ELF-1 (cell line): ENCODE results near the gene GRB10.

ENCODE experiments used
- DNase-seq: peaks from one replicate; pipeline ENCODE4 v3.0.0-alpha.2; 2016; ENCODE audit warnings: low read depth, low spot score

Gene GRB10

DNA sequence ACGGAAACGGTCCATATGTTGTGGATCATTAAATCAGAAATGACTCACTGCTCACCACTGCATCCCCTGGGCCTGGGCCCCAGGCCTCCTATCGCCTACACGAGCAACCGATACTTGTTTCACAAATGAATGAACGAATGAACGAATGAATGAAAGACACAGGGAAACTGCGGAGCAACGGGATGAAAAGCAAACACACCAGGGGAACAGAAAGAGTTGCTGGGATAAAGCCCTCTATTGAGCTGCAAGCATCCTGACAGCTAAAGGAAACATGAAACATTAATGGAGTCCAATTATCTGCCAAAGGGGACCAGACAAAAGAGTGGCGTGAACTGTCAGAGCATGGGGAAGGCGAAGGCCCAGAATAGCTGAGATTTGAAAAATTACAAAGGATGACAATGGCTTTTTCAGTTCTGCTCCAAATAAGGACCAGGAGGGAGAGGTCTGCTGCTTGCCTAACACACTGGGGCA is 92.1 kb downstream of the GRB10 start:
- DNase-seq = no peak

DNA sequence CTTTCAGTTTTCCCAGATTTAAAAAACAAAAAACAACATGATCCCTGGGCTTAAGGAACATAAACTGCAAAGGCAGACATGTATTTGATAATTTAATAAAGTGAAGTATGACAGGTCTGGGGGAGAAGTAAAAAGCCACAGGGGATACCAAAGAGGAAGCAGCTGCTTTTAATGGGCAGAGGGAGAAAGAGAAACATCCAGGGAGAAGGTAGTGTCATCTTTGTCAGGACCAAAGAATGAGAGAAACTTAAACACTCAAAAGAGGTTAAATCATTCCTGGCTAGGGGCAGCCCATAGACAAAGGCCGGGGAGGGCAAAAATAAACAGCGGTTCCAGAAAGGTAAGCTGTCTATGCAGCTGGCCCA is 94.5 kb downstream of the GRB10 start:
- DNase-seq = no peak

DNA sequence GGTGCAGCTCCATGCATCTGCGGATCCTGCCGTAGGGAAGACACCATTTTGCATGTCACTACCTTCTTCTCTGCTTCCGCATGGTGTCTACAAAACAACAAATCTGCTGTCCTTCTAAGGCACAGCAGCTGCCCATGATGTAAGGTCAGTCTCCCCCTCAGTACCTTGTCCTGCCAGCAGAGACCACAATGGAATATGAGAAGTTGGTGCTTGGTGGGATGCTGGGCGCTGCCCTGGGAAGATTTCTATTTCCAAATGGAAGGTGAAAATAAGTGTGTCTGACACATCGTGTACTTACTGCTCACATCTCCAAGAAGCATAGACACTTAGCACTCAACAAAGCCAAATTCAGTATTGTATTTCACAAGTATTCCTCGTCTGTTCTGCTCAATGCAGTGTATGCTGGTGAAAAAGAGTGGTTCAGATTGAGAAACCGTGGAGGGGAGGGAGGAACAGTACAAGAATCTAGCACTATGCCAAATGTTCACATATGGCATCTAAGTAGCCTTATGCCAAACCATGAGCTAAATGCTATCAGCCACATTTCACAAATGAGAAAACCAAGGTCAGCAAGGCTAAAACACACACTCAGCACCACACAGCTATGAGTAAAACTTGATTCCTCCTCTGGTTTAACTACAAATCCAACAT is 95.0 kb downstream of the GRB10 start:
- no peak for DNase-seq

DNA sequence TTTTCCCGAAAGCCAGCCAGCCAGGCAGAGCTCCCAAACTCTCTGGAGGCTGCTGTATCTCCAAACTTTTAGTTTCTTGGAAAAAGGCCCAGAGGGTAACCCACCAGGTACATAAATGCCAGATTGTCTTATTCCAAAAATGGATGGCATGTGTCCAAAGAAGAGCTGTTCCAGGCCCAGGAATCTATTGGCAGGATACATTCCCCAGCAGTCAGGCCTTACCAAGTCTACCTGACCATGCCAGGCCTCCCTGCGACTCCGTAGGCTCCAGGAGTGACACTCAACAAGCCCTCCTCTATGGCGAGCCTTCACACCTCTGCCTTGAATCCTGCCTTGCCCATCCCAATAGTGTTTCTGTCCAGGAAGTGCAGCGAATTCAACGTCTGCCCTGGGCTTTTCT is 95.6 kb downstream of the GRB10 start:
- DNase-seq = no peak

DNA sequence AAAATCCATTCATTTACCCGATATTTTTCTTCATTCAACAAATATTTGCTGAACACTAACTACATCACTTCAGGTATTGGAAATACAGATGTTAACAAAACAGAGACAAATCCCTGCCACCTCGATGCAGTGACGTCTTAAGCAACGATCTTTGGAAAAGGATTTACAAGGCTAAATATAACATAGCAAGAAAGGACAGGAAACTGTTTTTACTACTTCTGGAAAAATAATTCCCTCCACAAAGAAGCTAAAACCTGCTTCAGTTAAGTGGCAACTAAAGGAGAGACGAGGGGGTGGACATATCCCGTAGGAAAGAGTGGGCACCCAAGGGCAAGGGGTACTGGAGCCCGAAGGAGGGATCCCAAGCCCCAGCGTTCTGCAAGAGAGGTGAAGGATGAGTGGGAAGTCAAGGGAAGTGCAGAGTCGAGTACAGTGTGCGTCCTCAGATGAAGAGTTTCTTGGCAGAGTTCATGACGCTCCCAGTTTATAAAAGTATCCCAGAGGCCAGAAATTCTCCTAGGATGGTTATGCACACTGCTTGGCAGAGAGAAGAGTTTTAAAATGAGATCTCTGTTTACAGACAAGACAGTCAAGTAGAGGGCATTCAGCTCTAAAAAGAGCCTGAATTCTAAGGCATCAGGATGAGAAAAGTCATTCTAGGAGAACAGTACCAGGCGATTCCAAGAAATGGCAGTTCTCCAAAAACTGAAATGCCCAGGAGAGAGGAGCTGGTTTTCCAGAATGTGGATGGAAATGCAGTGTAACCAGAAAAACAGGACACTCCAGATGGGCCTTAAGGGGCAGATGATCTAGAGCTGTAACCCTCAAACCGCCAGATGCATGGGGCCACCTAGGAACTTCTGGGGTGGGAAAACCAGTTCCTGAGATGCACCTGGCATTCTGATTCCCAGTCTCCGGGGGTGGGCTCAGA is 97.3 kb downstream of the GRB10 start:
- peak; percentile 59 for DNase-seq

DNA sequence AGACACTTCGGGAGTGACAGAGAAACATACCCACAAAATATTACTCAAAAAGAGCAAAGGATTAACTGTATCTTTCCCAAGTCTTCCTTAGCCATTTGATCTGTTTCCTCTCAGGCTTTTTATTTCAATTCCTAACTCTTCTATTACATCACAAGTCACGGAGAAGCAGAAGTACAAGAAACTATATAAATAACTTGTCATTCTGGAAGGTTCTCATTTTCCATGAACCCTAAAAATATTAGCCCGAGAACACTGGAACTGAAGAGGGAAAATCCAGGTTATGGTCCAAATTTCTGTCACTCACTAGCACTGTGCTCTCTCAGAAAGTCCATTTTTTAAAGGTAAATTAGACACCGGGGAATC is 98.0 kb downstream of the GRB10 start:
- no peak for DNase-seq

DNA sequence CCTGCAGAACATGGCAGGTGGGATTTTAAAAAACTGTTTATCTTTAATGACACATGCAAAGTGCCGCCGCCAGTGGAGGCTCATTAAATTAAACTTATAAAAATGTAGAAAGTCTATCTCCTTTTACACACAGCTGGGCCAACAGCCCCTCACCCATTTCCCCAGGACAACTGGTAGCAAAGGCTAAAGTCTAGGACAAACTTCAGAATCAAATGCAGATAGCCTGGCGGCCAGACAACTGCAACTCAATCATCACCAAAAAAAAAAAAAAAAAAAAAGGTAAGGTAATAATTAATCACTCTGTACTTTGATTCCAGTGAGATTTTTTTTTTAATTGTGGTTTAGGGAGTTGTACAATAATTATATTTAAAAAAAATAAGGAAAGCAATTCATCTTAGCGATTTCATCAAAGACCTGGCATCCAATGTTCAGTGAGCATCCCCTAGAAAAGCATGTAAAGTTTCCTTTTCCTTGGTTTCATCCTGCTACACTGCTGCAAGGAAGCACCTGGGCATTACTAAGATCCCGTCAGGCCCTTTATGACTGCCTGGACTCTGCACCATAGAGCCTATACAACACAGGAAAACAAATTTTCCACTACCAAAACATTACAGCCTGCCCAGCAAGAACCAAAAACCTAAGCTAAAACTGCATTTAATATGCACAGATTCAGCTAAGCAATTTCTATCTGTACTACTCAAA is 98.5 kb downstream of the GRB10 start:
- DNase-seq = no peak

DNA sequence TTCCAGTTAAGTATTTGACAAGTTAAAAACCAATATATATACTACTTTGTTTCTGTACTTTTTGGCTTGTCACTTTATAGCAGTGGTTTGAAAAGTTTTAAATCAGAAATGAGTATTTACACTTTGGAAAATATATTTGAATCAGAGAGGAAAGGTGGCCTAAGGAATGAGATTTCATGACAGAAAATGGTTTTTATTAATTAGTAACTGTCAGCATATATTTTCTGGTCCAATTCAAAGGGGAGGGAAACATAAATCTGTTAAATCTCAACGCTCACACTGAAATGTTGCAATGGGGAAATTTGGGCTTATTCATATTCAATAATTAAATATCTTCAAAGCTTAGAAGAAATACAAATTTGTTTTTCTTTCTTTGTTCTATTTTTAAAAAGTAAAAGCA is 100.1 kb downstream of the GRB10 start:
- no peak for DNase-seq

DNA sequence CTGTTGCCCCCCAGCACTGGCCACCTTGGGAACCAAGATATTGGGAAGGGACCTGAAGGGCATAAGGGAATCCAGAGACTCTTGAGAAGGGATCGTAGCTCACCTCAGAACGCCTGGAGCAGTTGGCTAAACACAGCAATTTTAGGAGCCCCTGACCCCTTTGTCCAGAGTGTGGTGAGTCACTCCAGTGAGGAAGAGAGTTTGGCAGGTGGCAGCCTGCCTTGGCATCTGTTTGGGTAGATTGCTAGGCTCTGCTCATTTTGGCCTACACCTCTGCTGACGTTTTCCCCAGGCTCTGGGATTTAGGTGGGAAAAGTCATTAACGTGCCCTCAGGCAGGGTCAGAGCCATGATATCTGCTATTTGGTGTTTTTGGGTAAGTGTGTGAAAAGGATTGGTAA is 100.6 kb downstream of the GRB10 start:
- peak; percentile 19 for DNase-seq

DNA sequence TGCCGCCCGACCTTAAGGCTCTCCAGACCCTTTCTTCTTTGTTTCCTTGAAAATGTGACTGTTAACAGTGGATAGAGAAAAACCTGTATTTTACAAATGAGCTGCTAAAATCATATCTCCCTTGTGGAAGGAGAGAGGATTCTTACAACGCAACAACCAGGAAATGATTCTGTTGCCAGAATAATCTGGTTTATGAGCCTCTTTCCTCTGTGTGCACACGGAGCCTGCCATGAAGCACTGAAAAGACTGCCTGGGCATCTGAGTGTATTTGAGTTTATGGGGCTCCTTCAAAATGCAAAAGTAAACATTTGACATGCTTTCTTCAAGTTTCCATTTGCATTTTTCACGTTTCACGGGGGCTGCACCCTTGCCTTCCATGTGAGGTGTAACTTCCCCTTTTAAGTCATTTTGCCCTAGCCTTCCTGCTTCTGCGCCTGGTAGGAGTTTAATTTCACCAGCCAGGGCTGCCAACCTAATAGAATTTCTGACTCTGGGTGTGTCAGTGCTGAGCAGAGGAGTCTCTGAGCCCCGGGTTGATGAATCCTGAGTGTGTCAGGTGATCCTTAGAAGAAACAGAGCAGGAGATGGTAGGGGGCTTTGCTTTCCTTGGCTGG is 101.2 kb downstream of the GRB10 start:
- no peak for DNase-seq

DNA sequence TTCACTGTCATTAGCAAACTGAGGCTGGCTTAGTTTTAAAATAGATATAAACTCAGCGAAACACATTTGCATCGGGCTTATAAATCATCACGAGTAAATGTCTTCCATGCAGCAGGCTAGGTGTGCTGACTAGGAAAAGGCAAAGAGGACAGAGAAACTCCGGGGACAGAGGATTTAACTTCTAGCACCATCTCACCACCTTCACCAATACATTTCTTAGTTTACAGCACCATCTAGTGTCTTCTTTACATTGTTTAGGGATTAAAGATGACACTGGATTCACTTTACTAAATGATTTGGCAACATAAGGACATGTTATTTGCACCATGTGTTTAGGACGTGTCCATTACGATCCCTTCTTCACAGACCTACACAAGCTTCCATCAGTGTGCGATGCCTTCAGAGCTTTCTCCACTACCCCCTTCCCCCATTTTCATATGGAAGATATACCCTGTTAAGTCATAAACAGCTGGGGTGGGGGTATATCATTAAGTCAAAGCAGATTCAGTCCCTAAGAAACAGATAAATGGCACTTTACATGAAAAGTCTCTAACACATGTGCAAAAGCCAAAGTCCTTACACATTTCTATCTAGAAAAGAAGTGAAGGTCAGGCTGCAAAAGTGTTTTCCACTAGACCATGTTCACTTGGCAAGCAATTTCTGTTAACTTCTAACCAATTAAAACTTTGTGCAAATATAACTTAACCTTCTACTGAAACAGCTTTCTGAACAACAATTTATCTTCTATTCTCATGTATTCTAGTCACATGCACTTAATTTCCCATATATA is 103.3 kb downstream of the GRB10 start:
- DNase-seq = no peak

DNA sequence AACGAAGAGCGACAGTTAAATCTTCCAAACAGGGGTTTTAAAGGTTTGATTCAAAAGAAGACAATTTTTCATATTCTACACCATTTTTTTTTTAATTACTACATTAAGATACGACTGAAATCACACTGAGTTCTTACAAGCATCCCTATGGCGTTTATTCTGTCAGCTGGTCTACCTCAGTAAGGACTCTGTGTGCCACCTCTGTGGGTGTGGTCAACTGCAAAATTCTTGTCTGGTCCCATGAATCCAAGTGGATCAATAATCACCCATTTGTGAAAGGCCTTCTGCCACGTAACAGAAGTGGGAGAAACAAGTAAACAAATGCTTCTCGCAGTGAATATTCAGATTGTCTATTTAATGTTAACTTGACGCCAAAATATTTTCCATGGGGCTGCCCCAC is 104.1 kb downstream of the GRB10 start:
- no peak for DNase-seq

DNA sequence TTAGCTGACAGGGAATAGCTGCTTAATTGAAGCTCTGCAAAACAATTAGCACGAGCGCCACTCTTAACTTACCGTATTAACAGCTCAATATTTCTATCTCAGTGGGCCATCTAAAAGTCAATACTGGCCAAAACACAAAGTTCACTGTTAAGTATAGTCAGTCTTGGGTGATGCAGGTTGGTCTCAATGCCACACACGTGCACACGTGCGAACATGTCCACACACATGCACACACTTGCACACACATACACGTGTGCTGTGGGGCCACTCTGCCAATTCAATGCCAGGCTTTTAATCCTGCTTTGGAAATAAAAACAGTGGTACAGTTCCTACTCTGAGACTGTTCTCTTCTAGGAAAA is 105.1 kb downstream of the GRB10 start:
- DNase-seq = no peak

DNA sequence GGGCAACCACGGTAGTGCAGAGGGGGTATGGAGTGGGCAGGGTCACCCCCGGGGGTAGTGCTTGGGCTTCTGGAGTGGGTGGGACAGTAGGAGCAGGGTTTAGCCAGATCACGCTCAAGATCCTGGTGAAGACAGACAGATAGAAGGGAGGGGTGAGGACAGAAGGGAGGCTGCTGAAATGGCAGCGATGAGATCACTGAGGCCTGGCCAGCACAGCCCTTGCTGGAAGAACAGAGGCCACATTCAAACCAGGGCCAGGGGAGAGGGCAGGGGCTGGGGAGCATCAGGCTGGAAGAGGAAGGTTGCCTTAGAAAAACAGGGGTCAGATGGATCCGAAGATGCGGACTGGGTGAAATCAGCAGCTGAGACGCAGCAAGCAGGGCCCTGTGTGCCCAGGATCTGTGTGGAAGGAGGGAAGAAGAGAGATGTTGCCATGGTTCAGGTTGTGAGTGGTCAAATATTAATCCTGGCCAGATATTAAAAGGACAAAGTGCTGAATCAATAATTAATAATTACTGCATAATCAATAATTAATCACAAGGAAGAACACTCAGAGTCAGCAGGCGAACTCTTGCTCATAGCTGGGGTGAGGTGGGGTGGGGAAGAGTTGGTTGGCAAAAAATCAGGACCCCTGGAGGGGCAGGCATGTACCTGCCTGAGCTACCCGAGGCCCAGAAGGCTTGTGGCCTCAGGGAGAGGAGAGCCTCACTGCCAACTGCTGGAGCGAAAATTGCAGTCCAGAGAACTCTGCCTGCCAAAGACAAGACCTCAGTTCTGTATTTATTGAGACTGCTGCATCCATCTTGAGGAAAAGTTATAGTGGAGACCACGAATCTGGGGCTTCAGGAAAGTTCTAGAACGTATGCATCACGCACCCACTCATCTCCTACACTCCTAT is 105.7 kb downstream of the GRB10 start:
- DNase-seq = peak; percentile 18

DNA sequence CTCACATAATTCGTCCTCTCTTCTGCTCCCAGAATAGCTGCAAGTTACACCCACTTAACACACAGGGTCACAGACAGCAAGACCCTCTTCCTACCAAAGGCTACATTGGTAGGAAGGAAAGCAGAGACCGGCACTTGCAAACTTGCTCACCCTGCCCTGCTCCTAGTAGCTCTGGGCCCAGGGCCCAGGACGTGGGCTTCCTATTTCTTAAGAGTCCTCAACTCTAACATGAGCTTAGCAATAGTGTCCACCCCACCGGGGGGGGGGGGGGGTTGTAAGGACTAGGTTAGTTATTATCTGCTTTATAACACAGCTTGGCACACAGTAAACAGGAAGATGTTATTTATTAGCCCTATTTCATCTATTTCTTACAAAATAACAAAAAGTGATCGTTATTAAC is 106.6 kb downstream of the GRB10 start:
- no peak for DNase-seq

DNA sequence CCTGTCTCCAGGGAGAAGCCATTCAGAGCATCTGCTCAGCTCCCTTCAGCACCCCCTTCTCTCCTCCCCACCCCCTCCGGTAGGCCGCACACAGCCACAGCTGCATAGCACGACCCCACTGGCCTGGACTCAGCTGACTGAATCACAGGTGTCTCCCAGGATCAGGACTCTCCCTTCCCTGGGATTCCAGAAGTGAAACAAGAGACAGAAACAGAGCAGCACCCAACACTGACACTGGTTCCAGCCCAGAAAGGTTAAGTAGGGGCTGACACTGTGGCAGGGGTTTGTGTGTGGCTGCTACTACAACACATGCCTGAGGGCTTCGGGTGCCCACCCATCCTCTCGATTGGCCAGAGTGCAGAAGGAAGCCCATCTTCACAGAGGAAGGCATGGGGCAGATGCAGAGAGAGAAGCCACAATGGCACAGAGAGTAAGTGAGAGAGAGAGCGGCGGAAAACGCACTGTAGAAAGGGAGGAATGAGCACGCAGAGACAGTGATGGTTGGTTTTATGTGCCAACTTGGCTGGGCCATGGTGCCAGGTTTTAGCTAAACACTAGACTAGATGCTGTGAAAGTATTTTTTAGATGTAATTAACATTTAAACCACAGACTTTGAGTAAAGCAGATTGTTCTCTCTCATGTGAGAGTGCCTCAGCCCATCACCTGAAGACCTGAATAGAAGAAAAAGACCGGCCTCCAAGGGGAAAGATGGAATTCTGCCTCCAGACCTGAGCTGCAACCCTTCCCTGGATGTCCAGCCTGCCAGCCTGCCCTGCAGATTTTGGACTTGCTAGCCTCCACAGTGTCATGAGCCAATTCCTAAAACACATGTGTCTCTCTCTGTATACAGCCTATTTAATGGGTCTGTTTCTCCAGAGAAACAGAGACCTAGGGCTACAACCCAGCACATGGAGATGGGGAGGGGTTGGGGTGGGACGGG is 107.5 kb downstream of the GRB10 start:
- DNase-seq = no peak

DNA sequence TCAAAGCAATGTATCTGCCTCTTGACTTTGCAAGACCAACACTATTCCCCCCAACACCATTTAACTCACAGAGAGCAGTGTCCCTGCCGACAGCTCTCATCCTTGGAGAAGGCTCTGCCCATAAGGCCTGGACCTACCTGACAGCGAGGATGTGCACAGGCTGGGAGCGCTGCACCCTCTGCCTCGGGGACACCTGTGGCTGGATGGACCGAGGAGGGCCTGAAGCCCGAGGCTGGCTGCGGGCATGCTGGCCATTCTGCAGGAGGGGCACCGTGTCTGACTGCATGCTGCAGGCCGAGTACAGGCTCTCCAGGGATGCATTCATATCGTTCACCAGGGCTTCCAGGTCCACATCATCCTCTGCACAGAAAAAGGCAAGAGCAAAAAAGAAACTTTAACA is 108.4 kb downstream of the GRB10 start:
- no peak for DNase-seq

DNA sequence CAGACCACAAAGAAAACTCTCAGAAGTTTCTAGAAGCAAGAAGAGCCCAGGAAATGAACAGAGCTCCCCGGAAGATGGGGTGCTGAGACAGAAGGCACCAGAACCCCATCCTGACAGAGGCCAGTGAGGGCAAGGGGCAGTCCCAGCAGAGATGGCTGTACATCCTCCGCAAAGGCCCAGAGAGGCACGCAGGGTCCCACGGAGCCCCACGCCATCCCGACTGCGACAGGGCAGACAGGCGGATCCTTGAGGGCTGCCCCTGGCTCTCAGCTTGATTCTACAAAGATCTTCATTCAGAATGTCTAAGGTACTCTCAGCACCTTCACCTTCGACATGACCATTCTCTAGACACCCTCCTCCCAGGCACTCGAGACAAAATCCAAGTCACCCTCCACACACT is 109.6 kb downstream of the GRB10 start:
- no peak for DNase-seq

DNA sequence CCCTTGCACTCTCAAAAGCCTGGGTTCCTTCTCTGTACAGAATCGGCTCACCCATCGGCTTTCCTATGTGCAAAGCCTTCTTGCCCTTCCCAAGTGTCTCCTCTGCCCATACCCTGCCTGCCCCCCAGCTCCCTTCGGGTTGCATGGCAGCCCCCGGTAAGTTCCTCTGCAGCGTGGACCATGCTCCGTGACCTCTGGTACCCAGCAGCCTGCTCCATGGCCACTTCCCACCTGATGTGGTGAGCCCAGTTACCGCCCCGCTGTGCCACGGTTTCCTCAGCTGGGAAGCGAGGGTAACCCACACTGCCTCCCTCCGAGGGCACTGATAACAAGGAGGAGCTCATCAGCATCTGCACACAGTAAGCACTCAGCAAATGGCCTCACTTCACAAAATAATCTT is 110.7 kb downstream of the GRB10 start:
- no peak for DNase-seq
